ENCODE measurements around the gene TAX1BP1. TPM values are rescaled to one million over a fixed set of nuclear protein-coding genes. Genes with fewer than 3 reads are reported as not detected.

The TAX1BP1 gene
- polyA plus RNA-seq, 2 donors, result 86.8 to 113 TPM

DNA sequence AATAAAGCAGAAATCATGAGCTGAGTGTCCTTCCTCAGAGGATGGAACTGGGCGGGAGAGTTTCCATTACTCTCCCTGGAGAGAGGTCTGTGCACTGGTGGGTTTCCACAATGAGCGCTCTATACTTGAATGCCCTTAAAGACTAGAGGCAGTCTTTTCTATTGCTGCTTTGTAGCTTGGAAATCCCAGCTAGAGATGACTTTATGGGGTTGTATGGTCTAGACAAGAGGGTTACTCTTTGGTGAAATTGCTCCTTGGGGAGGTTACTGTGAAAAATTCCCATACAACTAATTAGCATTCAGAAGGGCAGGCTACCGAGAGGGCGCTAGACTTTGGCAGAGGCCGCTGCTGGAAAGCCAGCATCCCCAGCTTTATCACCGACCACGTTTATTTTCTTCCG, 136.8 kb downstream of the TAX1BP1 start:
- Histone ChIP-seq H3K27ac (ENCODE audit: low read depth in 2 of 2, low read length in 1 of 2) (no peak overlapping the region), H3K4me3 (ENCODE audit: low read depth in 1 of 2, low read length in 2 of 2) (no peak overlapping the region), H3K27me3 (ENCODE audit: control insufficient read depth in 1 of 2, insufficient read depth in 2 of 2, low read length in 2 of 2) (no peaks in the 10 kb centered on the region), H3K4me1 (ENCODE audit: control insufficient read depth in 2 of 2, insufficient read depth in 2 of 2, low read length in 1 of 2) (peaks cover 0 to 1% of the 10 kb centered on the region in 2 donors), H3K36me3 (ENCODE audit: control insufficient read depth in 2 of 2, insufficient read depth in 2 of 2, low read length in 1 of 2) (no peaks in the 10 kb centered on the region), H3K9me3 (ENCODE audit: control insufficient read depth in 2 of 2, insufficient read depth in 1 of 2, low read depth in 1 of 2, low read length in 1 of 2) (no peaks in the 10 kb centered on the region)
- 86% methylated on average over 8 of the region's 8 CpGs for WGBS, 2 donors

Other genes starting within 250 kb of the TAX1BP1 start
- gene HIBADH, start 77.3 kb upstream of the TAX1BP1 start, polyA plus RNA-seq, result 10 to 100 TPM in 1 of 2 donors, 1 to 10 TPM in 1; 5.5 to 11.4 TPM